ENCODE results near the gene NAPEPLD.
"Not testable (repeated sequence)": the region's sequence is repeated elsewhere in the genome, so short reads cannot be mapped to it uniquely, and the experiment has no call there.

Gene NAPEPLD

DNA sequence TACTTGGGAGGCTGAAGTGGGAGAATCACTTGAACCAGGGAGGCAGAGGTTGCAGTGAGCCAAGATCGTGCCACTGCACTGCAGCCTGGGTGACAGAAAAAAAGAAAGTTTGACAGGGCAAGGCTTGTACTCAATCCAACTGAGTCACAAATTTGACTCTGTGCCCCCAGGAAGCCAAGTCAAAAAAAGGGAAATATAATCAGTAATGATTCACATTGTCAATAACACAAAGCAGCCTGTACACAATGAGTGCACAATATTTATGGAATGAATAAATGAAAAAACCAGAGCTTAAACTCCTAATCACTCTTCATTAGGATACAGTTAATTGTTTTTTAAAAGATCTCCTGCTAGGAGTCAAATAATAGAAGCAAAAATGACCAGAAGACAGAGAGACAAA lies 6.4 kb downstream of the NAPEPLD start:
- no peak for DNase-seq

DNA sequence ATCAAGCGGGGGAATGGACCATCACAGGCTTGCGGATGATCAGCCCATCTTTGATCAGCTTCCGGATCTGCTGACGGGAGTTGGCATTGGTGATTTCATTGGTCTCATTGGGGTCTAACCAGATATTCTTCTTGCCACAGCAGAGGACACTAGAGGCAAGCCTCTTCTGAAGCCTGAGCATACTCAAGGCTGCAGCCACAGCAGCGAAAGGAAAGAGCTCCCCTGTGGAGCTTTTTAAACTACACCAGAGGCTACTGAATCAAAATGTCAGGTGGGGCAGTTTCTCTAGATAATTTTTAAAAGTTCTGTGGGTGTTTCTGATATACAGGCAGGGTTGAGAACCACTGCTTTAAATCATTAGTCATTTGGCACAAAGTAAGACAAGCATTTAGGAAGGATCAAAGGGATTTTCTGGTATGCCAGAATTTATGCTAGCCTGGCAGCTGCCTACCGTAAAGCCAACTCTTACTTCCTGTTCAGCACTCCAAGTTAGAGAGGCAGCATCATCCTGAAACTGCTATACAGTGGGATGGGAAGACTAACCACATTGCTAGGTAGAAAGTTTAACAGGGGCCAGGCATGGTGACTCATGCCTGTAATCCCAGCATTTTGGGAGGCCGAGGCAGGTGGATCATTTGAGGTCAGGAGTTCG lies 7.0 kb downstream of the NAPEPLD start:
- no peak for DNase-seq

DNA sequence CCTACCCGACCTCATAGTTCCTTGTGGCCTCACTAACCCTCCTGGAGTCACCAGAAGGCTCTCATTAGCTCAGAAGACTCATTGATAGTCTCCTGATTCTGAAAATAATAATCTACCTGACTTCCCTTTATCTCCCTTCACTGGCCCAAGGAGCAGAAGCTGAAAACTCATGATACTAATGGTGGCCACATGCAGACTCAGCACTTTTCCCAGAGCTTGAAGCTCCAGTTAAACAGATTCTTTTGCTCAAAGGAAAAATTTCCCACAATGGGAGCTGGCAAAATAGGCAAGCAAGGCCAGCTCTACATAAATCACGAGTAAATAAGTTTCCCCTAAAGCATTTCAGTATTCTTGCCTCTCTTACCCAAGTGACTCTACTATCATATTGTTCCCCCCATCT lies 8.2 kb downstream of the NAPEPLD start:
- DNase-seq, result no peak

DNA sequence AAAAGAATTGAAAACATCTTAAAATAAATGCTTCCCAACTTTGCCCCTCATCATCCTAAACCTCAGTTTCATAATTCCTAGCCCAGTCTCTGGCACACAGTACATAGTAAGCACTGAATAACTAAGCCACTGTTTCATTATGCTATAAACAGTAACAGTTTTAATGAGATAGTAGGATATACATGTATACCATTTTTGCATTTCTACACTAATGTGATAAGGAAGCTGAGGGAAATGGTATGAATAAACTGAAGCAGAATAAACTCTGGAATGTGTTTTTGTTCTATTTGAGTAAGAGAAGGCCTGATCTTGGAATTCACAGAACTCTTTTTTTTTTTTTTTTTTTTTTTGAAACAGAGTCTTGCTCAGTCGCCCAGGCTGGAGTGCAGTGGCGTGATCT lies 8.8 kb downstream of the NAPEPLD start:
- DNase-seq, result no peak

DNA sequence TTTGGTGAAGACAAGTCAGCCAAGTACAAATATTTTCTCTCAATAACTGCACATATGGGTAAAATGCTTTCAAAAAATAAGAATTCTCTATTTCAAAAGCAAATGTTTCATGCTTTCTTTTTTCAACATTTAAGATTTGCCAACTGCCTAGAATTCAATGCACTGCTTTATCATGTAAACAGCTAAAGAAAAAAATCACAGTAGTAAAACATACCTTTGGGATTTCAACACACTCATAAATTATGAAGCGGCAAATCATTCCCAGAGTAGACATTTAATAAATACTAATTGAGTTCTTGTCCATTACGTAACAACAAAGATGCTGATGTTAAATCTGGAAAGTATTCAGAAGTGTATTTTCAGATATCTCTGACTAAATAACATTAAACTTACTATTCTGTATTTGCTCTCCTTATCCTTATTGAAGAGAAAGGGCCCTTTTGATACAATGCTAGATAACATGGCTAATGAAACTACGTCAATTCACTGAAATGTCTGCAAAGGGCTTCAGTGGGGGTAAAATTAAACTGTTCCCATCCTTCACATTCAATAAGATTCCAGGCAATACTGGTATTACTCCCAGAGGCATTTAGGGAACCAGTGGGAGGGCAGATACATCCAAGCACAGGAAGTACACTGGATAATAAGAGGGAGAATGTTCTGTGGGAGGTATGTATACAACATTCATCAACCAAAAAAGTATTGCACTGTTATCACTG lies 13.9 kb downstream of the NAPEPLD start:
- no peak for DNase-seq

DNA sequence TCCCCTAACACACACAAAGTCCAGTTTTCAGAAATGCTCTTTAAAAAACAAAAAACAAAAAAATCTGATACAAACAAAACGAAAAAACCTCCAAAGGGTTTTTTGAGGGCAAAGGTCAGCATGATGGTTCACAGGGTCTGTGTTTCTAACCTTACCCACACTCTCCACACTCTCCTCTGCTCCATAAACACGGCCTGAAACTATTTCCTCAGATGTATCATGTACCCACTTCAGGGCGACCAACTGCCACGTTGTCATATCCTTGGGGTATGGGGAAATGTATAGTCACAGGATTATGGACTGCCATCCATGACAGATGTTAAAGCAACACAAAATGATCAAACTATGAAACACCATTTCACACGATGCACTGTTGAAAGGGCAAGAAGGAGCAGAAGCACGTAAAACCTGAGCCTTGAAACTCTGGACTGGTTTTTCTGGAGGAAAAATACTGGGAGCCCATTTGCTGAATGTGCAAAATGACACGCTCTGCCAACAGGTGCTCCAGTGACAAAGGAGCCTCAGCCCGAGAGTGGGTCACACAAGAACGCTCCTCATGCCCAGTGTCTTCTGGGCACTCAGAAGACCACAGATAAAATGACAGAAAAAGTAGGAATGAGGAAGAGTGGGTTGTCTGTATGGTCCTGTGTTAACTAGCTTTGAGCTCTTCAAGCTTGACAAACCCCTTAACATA lies 15.8 kb downstream of the NAPEPLD start:
- no peak for DNase-seq

DNA sequence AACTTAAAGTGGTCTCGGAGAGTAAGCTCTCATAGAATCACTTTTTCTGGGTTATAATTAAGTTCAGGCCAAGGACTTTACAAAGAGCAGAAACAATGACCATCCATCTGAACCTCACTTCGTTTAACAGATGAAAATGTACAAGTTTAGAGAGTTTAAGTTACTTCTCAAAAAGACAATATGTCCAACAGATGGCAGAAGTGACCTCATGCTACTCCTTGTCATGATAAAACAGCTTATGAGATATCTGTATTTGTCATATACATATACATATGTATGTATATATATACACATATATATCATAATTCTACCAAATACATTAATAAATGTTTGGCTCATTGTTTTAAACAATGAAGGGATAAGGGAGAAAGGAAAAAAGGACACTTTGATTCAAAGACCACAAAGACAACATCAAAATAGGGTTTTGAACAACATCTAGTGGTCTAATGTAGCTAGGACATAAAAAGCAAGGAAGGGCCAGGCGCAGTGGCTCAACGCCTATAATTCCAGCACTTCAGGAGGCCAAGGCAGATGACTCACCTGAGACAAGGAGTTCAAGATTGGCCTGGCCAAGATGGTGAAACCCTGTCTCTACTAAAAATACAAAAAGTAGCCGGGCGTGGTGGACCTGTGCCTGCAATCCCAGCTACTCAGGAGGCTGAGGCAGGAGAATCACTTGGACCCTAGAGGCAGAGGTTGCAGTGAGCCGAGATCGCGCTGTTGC lies 17.8 kb downstream of the NAPEPLD start:
- no peak for DNase-seq

DNA sequence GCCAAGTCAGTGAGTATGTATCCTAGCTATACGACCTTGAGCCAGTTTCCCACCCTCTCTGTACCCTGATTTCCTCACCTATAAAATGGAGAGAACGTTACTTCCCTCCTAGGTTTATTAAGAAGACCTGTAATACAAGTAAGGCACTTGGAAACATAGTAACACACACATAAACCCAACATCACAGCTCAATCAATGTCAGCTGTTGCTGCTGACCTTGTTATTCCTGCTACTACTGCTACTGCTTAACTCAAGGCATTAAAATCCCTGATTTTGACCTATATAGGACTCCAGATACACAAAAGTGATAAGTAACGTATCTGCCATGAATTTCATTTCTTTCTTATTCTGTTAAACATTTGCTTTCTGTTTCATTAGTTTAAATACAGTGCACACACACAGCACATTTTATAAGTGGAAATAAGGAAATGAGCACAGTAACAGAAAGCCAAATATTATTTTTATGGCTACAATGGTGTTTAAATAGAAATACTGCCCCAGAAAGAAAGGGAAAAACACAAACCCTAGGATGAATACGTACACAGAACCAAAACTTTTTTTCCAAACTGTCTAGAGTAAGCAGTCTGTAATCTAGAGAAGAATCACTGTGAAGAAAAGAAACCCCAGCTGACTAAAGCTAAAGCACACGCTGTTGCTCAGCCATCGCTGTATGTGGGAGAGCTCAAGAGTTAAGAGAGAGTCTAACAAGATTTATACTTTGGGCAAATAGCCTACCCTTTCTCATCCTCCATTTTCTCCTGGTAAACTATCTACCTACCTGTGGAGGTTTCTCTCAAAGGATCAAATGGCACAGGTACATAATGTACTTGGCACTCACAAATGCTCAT lies 19.0 kb downstream of the NAPEPLD start:
- DNase-seq, result no peak

DNA sequence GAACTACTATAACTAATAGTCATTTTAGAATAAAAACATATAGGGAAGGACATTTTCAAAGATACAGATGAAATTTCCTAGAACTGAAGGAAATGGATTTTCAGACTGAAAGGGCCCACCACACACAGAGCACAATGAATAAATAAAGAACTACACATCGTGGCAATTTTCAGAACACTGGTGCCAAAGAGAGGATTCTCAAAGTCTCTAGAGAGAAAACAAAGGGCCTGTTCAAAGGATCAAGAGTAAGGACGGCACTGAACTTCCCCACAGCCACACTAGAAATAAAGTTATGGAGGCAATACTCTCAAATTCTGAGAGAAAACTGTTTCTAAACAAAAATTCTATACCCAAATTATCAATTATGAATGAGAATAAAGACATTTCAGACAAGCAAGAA lies 21.9 kb downstream of the NAPEPLD start:
- no peak for DNase-seq

DNA sequence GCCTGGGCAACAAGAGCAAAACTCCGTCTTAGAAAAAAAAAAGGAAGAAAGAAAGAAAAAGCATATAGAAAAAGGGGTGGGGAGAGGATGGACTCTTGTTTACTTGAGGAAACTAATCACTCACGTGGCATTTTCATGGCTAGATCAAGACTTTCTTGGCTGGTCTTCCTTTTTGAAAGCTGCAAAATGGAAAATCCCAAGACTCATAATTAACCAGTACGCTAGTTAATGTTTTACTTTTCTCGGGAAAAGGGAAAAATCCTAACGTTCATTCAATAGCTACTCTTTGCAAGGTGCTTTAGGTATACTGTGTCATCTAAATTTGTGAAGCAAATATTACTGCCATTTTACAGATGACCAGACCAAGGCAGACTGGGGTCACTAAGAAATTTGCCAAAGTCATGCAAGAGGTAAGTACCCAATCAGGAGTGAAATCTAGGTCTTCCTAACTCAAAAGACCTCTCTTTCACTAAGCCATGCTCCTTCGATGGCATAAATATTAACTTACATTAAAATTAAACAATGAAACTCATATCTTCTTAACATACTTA lies 24.4 kb downstream of the NAPEPLD start:
- no peak for DNase-seq

DNA sequence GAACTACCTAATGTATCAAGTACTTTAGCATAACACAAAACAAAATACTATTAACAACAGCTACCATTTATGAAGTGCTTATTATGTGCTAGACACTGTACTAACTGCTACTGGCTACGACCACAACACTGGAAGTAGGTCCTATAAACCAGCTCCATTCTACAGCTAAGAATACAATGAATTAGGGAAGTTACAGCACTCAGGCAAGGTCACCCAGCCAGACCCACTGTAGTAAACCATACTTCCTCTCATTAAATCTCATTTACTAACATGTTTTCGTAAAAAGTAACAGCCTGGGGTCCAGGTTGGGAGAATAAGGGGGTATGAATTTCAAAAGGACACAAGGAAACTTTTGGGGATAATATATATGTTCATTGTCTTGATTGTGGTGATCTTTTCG lies 25.4 kb downstream of the NAPEPLD start:
- no peak for DNase-seq

DNA sequence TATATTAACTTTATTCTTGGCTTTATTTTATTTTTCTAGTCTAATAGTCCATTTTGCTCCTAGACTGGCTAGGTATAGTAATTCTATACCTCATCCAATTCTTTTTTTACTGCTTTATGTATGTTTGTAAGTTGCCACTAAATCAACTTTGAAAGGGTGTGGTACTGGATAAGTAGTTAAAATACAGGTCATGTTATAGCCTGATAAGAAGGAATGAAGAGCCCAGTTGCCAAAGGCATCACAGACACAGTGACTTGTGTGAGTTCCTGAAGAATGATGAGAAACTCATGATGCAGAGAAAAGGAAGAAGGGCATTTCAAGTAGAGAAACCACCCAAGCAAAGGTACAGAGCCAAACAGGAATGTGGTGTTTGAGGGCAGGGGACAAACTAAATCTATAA lies 27.3 kb downstream of the NAPEPLD start:
- no peak for DNase-seq

DNA sequence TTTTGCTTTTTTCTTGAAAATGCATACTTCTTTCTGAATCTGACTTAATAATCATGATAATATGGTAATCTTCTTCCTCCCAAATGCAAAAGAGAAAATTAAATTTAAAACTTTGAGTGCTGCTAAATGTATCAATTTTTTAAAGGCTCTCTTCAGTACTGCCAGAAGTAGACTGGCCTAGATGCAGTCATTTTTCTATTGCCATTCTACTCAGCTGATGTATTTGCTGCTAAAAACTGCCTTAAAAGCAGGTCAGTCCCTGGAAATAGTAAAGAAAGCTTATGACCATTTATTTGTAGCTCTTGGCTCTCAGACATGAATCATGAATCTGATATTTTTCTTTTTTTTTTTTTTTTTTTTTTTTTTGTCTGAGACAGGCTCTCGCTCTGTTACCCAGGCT lies 28.5 kb downstream of the NAPEPLD start:
- no peak for DNase-seq

DNA sequence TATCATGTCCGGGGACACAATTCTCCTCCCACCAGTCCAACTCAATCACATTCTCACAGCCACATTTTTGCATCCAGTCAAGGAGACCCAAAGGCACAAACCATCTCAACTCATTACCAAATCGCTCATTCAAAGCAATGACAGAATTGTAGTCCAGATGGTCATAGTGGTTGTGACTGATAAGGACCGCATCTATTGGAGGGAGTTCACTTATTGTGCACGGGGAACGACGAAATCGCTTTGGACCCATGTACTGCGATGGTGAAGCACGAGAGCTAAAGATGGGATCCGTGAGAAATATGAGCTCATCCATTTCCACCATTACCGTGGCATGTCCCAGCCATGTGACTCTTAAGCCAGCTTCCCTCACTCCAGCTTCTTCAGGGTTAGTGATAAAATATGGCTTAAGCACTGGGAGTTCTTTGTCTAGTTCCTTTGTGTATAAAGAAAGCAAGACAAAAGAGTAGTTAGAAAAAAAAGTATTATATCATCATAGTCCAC lies 29.1 kb downstream of the NAPEPLD start:
- no peak for DNase-seq

DNA sequence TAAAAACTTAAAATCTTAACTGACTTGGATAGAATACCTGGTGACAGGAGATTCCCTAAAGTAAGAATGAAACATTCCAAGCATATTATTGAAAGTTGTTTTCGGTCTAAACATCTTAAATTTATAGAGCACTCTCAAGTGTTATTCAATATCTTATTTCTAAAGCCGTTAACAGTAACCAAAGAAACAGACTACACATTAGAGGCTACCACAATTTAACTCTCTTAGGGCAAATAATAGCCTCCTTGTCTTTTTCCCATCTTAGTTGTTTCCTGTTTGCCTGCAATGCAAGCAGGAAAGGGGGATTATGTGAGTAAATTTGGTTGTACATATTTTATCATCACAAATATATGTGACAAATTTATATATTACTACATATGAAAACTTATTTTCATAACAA lies 31.4 kb downstream of the NAPEPLD start:
- no peak for DNase-seq

DNA sequence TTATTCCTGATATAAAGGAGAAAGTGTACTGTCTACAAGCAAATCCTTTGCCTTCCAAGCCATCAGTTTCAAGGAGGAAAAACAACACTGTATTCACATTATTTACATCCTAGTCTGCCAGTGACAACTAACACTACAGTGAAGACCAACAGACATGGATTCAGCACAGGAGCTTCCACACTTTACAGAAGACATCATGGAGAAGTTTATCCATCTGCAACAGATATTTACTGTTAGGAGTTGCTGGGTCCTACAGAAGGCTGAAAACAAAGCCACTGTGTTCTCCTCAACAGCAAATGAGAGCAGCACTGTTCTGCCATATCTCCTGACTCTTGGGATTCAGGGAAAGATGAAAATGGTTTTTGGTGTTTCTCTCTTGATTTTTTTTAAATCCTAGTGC lies 31.9 kb downstream of the NAPEPLD start:
- DNase-seq, result no peak

DNA sequence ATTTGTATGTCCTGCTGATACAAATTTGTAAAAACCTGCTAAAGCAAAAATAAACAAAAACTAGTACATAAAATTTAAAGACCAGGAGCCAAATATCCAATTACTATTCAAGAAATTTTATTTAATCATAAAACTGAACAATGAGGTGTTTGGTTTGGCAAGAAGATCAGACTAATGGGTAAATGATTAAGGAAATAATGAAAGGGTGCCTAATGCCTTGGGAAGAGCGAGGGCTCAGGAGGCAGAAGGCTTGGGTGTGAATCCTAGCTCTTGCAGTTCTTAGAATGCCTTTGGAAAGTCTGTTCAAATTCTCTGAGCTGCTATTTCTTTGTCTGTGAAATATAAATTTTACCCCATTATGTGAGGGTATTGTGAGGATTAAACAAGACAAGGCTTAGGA lies 32.4 kb downstream of the NAPEPLD start:
- DNase-seq, result no peak

DNA sequence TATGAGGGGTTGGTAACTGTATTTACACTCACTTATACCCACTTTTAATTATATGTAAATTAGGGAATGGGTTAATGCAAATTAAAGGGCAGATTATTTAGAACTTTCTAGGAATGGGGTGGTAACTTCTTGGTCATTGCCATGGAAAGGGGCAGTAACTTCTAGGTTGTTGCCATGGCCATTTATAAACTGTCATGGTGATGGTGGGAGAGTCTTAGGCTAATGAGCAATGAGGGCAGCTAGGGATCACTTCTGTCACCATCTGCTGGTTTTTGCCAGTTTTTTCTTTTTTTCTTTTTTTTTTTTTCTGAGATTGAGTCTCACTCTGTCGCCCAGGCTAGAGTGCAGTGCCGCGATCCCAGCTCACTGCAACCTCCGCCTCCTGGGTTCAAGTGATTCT lies 33.1 kb downstream of the NAPEPLD start:
- no peak for DNase-seq

DNA sequence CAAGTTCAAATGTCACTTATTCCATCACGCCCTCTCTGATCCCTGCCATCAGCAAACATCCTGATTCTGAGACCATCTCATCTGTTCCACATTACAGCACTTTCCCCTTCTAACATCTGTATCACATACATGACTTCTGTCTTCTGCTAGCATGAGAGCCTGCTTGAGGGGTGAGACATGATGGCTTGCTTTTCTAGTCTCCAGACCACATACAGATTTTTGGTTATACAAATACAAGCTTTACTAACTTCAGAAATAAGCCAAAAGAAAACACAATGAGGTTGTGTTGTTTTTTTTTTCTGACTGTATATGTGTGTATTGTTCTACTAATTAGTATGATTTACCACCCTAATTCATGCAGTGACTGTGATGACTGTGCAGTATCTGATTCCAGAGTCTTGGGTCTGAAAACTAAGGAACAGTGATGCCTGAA lies 34.3 kb downstream of the NAPEPLD start:
- DNase-seq, result no peak

DNA sequence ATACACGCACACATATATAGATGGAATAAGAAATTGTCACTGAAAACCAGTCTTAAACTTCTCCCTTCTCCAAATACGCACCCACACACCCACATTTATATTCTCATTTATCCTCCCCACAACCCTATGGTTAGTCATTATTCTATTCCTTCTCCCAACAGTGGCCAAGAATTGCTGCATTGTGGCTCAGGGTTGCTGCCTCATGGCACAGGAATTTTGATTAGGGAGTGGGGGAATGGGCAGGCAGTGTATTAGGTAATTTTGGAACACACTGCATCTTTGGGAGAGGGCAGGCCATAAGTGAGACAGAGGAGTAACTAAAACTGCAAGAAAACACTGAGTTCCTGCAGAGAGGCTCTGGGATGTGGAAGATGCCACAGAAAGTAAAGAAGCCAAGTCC lies 35.7 kb downstream of the NAPEPLD start:
- no peak for DNase-seq

DNA sequence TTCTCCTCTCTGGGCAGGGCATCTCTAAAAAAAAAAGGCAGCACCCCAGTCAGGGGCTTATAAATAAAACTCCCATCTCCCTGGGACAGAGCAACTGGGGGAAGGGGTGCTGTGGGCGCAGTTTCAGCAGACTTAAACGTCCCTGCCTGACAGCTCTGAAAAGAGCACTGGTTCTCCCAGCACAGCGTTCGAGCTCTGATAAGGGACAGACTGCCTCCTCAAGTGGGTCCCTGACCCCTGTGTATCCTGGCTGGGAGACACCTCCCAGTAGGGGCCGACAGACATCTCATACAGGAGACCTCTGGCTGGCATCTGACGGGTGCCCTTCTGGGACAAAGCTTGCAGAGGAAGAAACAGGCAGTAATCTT lies 42.2 kb downstream of the NAPEPLD start:
- not testable (repeated sequence) for DNase-seq

DNA sequence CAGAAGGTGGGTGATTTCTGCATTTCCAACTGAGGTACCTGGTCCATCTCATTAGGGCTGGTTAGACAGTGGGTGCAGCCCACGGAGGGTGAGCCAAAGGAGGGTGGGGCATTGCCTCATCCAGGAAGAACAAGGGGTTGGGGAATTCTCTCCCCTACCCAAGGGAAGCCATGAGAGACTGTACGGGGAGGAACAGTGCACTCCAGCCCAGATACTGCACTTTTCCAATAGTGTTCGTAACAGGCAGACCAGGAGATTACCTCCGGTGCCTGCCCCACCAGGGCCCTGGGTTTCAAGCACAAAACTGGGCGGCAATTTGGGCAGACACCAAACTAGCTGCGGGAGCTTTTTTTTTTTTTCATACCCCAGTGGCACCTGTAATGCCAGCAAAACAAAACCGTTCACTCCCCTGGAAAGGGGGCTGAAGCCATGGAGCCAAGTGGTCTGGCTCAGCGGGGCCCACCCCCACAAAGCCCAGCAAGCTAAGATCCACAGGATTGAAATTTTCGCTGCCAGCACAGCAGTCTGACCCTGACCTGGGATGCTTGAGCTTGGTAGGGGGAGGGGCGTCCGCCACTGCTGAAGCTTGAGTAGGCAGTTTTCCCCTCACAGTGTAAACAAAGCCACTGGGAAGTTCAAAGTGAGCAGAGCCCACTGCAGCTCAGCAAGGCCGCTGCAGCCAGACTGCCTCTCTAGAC lies 42.7 kb downstream of the NAPEPLD start:
- DNase-seq, result no peak
